HepG2 (cell line): ENCODE data around the gene RAI14. TPM values are rescaled to one million over a fixed set of nuclear protein-coding genes. Genes with fewer than 3 reads are reported as not detected.
"Not testable (repeated sequence)": the region's sequence is repeated elsewhere in the genome, so short reads cannot be mapped to it uniquely, and the experiment has no call there.

Source experiments
- ATAC-seq: fragments of 200-7000 bp; cut with Tn5 transposase; 3 replicates; pipeline ENCODE4 v1.9.1; 2020; ENCODE audit warnings: mild to moderate bottlenecking, moderate library complexity
- BruUV-seq: library from RNA; stranded (reverse); fragments of 400-500 nt; replicated peaks from 2 replicates; lab custom pipeline; 2021; lab: Mats Ljungman, UMichigan
- CTCF ChIA-PET: fragments of 300-600 bp; formaldehyde crosslinking; extraction: SDS; loops from one replicate; lab custom pipeline; 2021; ENCODE audit warnings: low total read pairs, inconsistent platforms, low intra/inter-chr PET ratio; lab: Yijun Ruan, JAX
- POLR2A ChIA-PET: fragments of 350-600 bp; sonication (Branson Sonifier 250); formaldehyde crosslinking; loops from one replicate; lab custom pipeline; 2020; ENCODE audit warnings: antibody characterized with exemption, inconsistent platforms; lab: Yijun Ruan, JAX
- DNase-seq: peaks from one replicate; pipeline ENCODE4 v3.0.0-alpha.2; 2015; ENCODE audit warnings: low spot score
- FAIRE-seq: peaks from 3 replicates; lab custom pipeline; 2011; peaks lifted over from hg19 to GRCh38; lab: Jason Lieb, UNC
- H2AFZ ChIP-seq: one replicate; pipeline ENCODE4 v1.6.1; 2011; ENCODE audit warnings: low read length, inconsistent platforms
- H3K27ac ChIP-seq: fragments of 300-600 bp; 3 replicates; pipeline ENCODE4 v1.8.0; 2011; ENCODE audit warnings: mixed run types, mild to moderate bottlenecking, mixed read lengths, low read length, inconsistent platforms; ENCODE audit not compliant: insufficient read depth; ENCODE audit errors: extremely low read length
- H3K27me3 ChIP-seq, 2 experiments: fragments of 200-600 bp in 1 of 2; 2 replicates in 1 of 2; 3 replicates in 1 of 2; pipeline versions ENCODE4 v1.6.0 to v1.8.0; 2011; ENCODE audit warnings: low read length in 2 of 2, mild to moderate bottlenecking in 2 of 2, moderate library complexity in 2 of 2, inconsistent platforms in 1 of 2; ENCODE audit not compliant: insufficient read depth in 2 of 2, control insufficient read depth in 1 of 2
- H3K36me3 ChIP-seq, 2 experiments: fragments of 200-600 bp in 1 of 2; replicated peaks in 1 of 2; 2 replicates in 1 of 2; 3 replicates in 1 of 2; pipeline versions ENCODE4 v1.5.1 to v1.8.0; 2011; ENCODE audit warnings: low read length in 2 of 2, inconsistent platforms in 1 of 2; ENCODE audit not compliant: insufficient read depth in 2 of 2, control insufficient read depth in 1 of 2
- H3K4me1 ChIP-seq: 2 replicates; pipeline ENCODE4 v1.5.1; 2012; ENCODE audit warnings: low read length, inconsistent platforms; ENCODE audit not compliant: insufficient read depth
- H3K4me2 ChIP-seq: 2 replicates; pipeline ENCODE4 v1.6.0; 2011; ENCODE audit warnings: low read depth, low read length, inconsistent platforms
- H3K4me3 ChIP-seq, 3 experiments: fragments of 200-600 bp in 1 of 3; sonication (generic), shearing (Covaris generic) in 1 of 3; replicated peaks in 1 of 3; 2 replicates each; pipeline ENCODE4 v1.5.1; 2011 to 2016; ENCODE audit warnings: low read length in 3 of 3, inconsistent platforms in 2 of 3, low read depth in 2 of 3, mild to moderate bottlenecking in 2 of 3, control low read depth in 1 of 3, mixed read lengths in 1 of 3; ENCODE audit not compliant: insufficient read depth in 1 of 3
- H3K79me2 ChIP-seq: one replicate; pipeline ENCODE4 v1.6.1; 2011; ENCODE audit warnings: low read length, inconsistent platforms; ENCODE audit not compliant: insufficient read depth
- H3K9ac ChIP-seq: 2 replicates; pipeline ENCODE4 v1.6.0; 2011; ENCODE audit warnings: mild to moderate bottlenecking, low read depth, low read length, inconsistent platforms; ENCODE audit not compliant: insufficient read depth
- H3K9me3 ChIP-seq: 2 replicates; pipeline ENCODE4 v1.5.1; 2012; ENCODE audit warnings: mild to moderate bottlenecking, low read length
- H4K20me1 ChIP-seq: 2 replicates; pipeline ENCODE4 v1.6.0; 2011; ENCODE audit warnings: inconsistent platforms, mild to moderate bottlenecking, low read length, moderate library complexity; ENCODE audit not compliant: insufficient read depth
- ATAD3A ChIP-seq: sonication (generic); formaldehyde crosslinking; IDR thresholded peaks from 2 replicates; pipeline ENCODE4 v1.4.0; 2020; ENCODE audit warnings: missing genetic modification reagents
- RXRB ChIP-seq: IDR thresholded peaks from 2 replicates; pipeline ENCODE4 v1.6.1; 2016; ENCODE audit warnings: borderline replicate concordance, missing genetic modification reagents, missing compliant biosample characterization
- ZNF337 ChIP-seq: sonication (generic); formaldehyde crosslinking; IDR thresholded peaks from 2 replicates; pipeline ENCODE4 v1.5.1; 2020; ENCODE audit warnings: missing genetic modification reagents, low read depth, mild to moderate bottlenecking, borderline replicate concordance
- WGBS: methylation state at CpG from one replicate; pipeline ENCODE4 v1.1.6; 2017; ENCODE audit warnings: low lambda C conversion rate; 5-methylcytosine and 5-hydroxymethylcytosine counted together
- in situ Hi-C: cut with HindIII; loops from 2 replicates; pipeline ENCODE4 v1.10.0; 2017; ENCODE audit warnings: low pct_unique_long_range_greater_than_20kb; ENCODE audit not compliant: extremely low pct_ligation_motif_present
- intact Hi-C: fragments of 100-400 bp; cut with micrococcal nuclease; formaldehyde crosslinking; loops from one replicate; pipeline ENCODE4 v1.10.0; 2022; ENCODE audit not compliant: unreplicated experiment
- polyA plus RNA-seq, 8 experiments: library from polyadenylated mRNA; depleted of rRNA in 3 of 8; stranded (reverse) in 7 of 8; unstranded in 1 of 8; fragments of >200 nt; fragmentation: Illumina TruSeq in 4 of 8; extraction: Trizol in 4 of 8; gene quantifications; 2 replicates each; pipeline versions ENCODE4 v1.2.1 to v1.2.3, GENCODE V29; 2011 to 2016; ENCODE audit warnings: low read depth in 4 of 8, missing spikeins in 1 of 8, mixed read lengths in 1 of 8; ENCODE audit not compliant: insufficient read depth in 1 of 8
- total RNA-seq, 5 experiments: library from RNA; depleted of rRNA; stranded (reverse); fragments of >200 nt; fragmentation: Illumina TruSeq; extraction: Trizol; gene quantifications; 2 replicates each; pipeline ENCODE4 v1.2.3, GENCODE V29; 2016; ENCODE audit warnings: low read depth in 1 of 5

The RAI14 gene
- total and polyA plus RNA-seq, 2 of the 13 experiments (the other 11 are each of a cell fraction or from before 2014, with no cell fraction given), result 12.6 to 18.2 TPM

- in situ Hi-C loops, result no loop called here
- Histone ChIP-seq H3K27me3 (no peaks in the 10 kb centered on the region), H3K4me3 (no peak overlapping the region), H3K9me3 (no peaks in the 10 kb centered on the region), H4K20me1 (no peaks in the 10 kb centered on the region), H3K4me2 (no peak overlapping the region), H3K9ac (no peak overlapping the region), H3K4me1 (peaks cover 33% of the 10 kb centered on the region), H3K27ac (no peak overlapping the region), H2AFZ (no peak overlapping the region), H3K79me2 (no peaks in the 10 kb centered on the region), H3K36me3 (no peaks in the 10 kb centered on the region)
- intact Hi-C loops, result loop anchor here (10.0 kb wide), 1 partner anchor 83 kb away; the partner anchor contains the start of gene TTC23L
- no TSS peak for BruUV-seq
- POLR2A ChIA-PET, result no interaction called here
- FAIRE-seq (no peak), ATAC-seq (no peak), DNase-seq (no peak)
- WGBS, result 82% methylated on average over 15 of the region's 15 CpGs
- CTCF ChIA-PET, result no interaction called here
- TF ChIP-seq RXRB (CRISPR knock-in tag), result no peak
- no peak for TF ChIP-seq ZNF337
- TF ChIP-seq ATAD3A, result no peak
Measured at GRCh38 chr5:34751807-34752736, 95.9 kb downstream of the RAI14 start.

- H4K20me1 ChIP-seq, H3K4me3 ChIP-seq, DNase-seq, H3K79me2 ChIP-seq, CTCF ChIA-PET, BruUV-seq, FAIRE-seq, H3K36me3 ChIP-seq, H2AFZ ChIP-seq, H3K4me2 ChIP-seq, POLR2A ChIA-PET, H3K27ac ChIP-seq, in situ Hi-C loops, H3K27me3 ChIP-seq, ATAC-seq, H3K9ac ChIP-seq, H3K9me3 ChIP-seq: not testable (repeated sequence)
- 100% methylated on average over 2 of the region's 2 CpGs for WGBS
- intact Hi-C loops, result loop anchor here (10.0 kb wide), 1 partner anchor 82 kb away; the partner anchor contains the start of gene TTC23L
- H3K4me1 ChIP-seq, result peaks cover 45% of the 10 kb centered on the region
Measured at GRCh38 chr5:34753236-34753635, 97.1 kb downstream of the RAI14 start.
